ENCODE results near the gene HCAR3.
"Not testable (repeated sequence)": the region's sequence is repeated elsewhere in the genome, so short reads cannot be mapped to it uniquely, and the experiment has no call there.

The HCAR3 gene

DNA sequence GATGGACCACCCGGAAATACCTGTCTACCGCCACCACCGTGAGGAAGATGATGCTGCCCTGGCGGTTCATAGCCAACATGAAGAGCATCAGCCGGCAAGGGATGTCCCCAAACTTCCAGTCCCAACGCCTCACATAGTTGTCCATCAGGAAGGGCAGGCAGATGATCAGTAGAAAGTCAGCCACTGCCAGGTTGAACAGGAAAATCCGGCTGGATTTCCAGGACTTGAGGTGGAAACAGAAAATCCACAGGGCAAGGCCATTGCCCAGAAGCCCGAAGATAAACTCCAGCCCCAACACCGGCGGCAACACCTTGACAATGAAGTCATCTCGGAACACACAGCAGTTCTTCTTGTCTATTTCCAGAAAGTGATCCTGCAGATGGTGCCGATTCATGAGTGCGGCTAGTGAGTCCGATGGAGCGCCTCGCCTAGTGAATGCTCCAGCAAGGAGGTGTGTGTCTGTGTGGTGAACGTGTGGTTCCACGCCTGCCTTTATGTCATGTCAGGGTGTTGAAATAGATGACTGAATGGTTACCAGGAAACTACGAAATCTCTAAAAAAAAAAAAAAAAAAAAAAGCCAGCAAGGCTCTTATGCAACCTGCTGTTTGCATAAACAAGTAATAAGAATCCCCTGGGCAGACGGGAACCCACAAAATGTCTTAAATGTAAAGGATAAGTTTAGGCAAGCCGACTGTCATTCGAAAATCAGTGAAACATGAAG lies 13.6 kb downstream of the HCAR3 start, which contains the start of gene HCAR2:
Gene HCAR2, minus strand, starts transcription at position 468 of the 722 bp plus-strand sequence. Its CDS starts 74 bp downstream, at position 394.
- H3K9me3 Mint-ChIP-seq, H3K36me3 Mint-ChIP-seq, H3K27me3 Mint-ChIP-seq, H3K4me1 Mint-ChIP-seq, H3K4me3 Mint-ChIP-seq, DNase-seq, H3K27ac Mint-ChIP-seq, CTCF ChIA-PET: not testable (repeated sequence)

DNA sequence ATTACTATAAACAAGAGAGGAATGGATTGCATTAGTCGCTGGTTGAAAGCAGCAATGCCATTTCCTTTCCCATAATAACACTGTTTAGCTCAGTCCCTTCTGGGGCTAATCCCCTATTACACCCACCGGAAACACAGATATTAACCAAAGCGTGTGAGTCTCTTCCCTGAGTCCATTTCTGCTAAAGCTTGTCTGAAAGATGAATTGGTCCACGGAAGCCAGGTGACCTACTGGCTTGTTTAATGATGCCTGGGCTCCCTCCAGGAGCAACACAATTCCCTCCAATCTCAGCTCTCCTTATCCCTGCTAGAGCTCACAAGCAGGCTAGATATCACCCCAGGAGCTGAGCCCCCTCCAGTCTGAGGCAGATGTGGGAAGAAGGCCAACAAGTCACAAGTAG lies 15.1 kb downstream of the HCAR3 start:
- DNase-seq, H3K4me3 Mint-ChIP-seq, H3K9me3 Mint-ChIP-seq, CTCF ChIA-PET, H3K27ac Mint-ChIP-seq, H3K36me3 Mint-ChIP-seq, H3K4me1 Mint-ChIP-seq, H3K27me3 Mint-ChIP-seq: not testable (repeated sequence)

DNA sequence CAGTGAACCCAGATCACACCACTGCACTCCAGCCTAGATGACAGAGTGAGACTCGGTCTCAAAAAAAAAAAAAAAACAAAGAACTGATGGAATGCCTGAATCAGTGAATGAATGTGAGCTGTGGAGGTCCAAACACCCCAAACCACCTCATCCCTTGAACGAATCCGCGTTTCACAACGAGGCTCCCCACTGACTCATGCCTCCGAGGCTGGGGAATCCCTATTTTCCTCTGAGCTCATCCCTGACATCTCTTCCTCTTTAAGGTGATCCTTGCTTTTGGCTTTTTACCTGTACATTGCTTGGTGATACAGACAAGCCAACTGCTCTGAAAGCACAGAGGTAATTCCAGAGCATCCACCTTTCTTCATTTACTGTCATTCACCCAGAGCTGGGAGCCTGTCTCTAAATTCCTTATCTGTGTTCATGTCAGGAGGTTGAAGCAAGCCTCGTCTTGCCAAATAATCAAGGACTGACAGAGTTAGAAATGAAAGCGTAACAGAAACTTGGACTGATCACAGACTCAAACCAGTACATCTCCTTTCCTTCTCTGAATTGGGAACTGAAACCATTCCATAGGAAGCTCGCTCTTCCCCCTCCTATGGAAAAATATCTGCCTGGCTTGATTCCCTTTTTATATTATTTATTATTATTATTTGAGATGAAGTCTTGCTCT lies 16.4 kb downstream of the HCAR3 start:
- H3K36me3 Mint-ChIP-seq, CTCF ChIA-PET, H3K4me1 Mint-ChIP-seq, H3K9me3 Mint-ChIP-seq, DNase-seq, H3K4me3 Mint-ChIP-seq, H3K27ac Mint-ChIP-seq, H3K27me3 Mint-ChIP-seq: not testable (repeated sequence)

DNA sequence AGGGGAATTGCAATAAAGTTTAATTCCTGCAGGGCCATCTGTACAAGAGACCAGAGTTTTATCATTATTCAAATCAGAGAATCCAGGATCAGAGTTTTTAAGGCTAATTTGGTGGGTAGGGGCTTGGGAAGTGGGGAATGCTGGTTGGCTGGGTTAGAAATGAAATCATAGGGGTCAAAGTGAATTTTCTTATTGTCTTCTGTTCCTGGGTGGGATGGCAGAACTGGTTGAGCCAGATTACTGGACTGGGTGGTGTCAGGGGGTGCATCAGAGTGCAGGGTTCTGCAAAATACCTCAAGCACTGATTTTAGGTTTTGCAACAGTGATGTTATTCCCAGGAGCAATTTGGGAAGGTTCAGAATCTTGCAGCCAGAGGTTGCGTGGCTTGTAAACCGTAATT lies 19.7 kb downstream of the HCAR3 start:
- H3K9me3 Mint-ChIP-seq, CTCF ChIA-PET: not testable (repeated sequence)

DNA sequence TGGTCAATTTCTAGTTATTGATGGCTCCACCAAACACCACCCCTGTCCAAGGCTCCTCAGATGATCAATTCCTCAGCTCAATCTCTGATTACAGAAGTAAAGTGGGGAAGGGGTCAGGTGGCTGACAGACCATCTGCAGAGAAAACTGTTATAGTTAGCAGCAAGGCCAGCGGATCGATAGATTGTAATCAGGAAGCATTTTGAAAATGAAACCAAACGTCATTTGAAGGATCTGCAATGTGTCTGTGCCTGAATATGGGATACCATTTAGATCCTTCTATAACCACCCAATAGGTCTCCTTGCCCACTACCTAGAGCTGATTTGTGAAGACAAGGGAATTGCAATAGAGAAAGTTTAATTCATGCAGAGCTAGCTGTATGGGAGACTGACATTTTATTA lies 25.0 kb downstream of the HCAR3 start:
- Mint-ChIP-seq H3K9me3 (no peaks in the 10 kb centered on the region), H3K4me1 (peaks cover 4% of the 10 kb centered on the region), H3K27me3 (no peaks in the 10 kb centered on the region), H3K36me3 (no peaks in the 10 kb centered on the region), H3K4me3 (no peak overlapping the region), H3K27ac (no peak overlapping the region)
- CTCF ChIA-PET: no interaction called here
- no peak for DNase-seq

More for the DNA sequence above, 19.7 kb downstream of the HCAR3 start:
- H3K4me3 Mint-ChIP-seq, H3K27ac Mint-ChIP-seq, H3K27me3 Mint-ChIP-seq, H3K4me1 Mint-ChIP-seq, H3K36me3 Mint-ChIP-seq, DNase-seq: not testable (repeated sequence)

DNA sequence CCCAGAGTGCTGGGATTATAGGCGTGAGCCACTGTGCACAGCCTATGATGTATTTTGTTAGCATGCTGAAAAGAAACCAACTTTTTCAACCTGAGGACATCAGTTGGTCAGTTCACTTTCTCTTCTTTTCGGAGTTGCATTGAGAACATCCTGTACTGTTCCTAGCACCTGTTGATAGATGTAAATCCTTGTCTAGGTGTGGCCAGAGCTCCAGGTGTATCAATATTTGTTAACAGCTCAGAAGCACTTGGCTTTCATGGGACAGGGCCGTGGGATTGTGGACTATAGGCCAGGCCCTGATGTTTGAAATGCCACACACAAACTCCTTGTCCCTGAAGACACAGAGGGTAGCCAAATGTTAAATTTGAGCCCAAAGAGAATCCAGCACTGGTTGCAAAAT lies 28.3 kb downstream of the HCAR3 start:
- no peak for DNase-seq
- peaks cover 4% of the 10 kb centered on the region for H3K4me1 Mint-ChIP-seq
- CTCF ChIA-PET: no interaction called here
- no peaks in the 10 kb centered on the region for H3K9me3 Mint-ChIP-seq
- H3K27me3 Mint-ChIP-seq: no peaks in the 10 kb centered on the region
- no peak overlapping the region for H3K27ac Mint-ChIP-seq
- no peaks in the 10 kb centered on the region for H3K36me3 Mint-ChIP-seq
- H3K4me3 Mint-ChIP-seq: no peak overlapping the region

DNA sequence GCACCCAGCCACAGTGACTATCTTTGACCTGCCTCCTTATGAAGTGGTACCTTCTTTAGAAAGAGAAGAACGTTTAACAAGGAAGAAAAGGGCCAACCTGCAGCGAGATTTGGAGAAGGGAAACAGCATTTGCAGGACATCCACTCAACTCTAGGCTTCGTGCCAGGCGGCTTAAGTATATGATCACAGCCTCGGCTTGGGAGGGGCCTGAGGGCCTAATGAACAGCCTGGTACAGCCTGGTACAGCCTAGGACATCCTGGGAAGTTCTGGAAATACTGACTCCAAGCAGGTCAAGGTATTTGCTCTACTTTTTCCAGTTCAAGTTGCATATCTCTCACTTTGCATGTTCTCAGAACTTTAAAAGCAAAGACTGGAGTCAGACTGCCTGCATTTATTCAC lies 29.5 kb downstream of the HCAR3 start:
- no peak overlapping the region for H3K4me3 Mint-ChIP-seq
- peaks cover 6% of the 10 kb centered on the region for H3K27me3 Mint-ChIP-seq
- CTCF ChIA-PET: no interaction called here
- H3K9me3 Mint-ChIP-seq: no peaks in the 10 kb centered on the region
- no peak overlapping the region for H3K27ac Mint-ChIP-seq
- no peak for DNase-seq
- peaks cover 4% of the 10 kb centered on the region for H3K4me1 Mint-ChIP-seq
- no peaks in the 10 kb centered on the region for H3K36me3 Mint-ChIP-seq

DNA sequence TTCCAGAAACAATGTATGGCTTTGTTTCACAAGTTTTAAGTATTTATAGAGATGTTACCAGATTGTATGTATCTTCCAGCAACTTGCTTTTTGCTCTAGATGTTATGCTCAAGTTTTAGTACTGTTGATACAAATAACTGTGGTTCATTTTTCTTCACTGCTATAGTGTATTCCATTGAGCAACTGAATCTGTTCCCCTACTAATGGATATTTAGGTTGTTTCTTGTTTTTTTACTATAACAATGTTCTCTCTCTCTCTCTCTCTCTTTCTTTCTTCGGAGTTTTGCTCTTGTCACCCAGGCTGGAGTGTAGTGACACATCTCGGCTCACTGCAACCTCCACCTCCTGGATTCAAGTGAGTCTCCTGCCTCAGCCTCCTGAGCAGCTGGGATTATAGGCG lies 30.1 kb downstream of the HCAR3 start:
- Mint-ChIP-seq H3K27ac (no peak overlapping the region), H3K4me1 (peaks cover 2% of the 10 kb centered on the region), H3K9me3 (no peaks in the 10 kb centered on the region), H3K27me3 (peaks cover 6% of the 10 kb centered on the region), H3K4me3 (no peak overlapping the region), H3K36me3 (no peaks in the 10 kb centered on the region)
- DNase-seq: no peak
- CTCF ChIA-PET: no interaction called here

DNA sequence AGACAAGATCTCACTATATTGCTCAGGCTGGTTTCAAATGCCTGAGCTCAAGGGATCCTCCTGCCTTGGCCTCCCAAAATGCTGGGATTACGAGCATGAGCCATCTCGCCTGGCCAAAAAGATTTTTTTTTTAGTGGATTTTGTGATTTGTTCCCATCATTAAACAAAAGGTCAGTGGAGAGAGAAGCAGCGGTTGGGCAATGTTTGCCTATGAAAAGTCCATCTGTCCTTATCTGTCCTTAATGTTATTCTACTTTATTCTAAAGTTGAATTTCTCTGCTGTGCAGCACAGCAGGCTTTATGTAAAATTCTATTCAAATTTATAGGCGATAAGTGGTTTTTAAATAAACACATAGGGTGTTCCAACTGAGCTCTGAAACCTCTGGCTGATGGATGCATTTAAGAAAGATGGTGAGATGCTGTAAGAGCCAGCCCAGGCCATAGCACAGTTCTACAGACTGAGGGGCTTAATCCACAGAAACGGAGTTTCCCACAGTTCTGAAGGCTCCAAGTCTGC lies 32.3 kb downstream of the HCAR3 start:
- H3K27me3 Mint-ChIP-seq: peaks cover 6% of the 10 kb centered on the region
- CTCF ChIA-PET: interaction anchor here (1.7 kb wide), 1 partner anchor 9 kb away, joined by 4 read pairs; no protein-coding TSS in a partner anchor
- H3K4me3 Mint-ChIP-seq: no peak overlapping the region
- H3K9me3 Mint-ChIP-seq: no peaks in the 10 kb centered on the region
- no peaks in the 10 kb centered on the region for H3K4me1 Mint-ChIP-seq
- no peak for DNase-seq
- no peak overlapping the region for H3K27ac Mint-ChIP-seq
- H3K36me3 Mint-ChIP-seq: no peaks in the 10 kb centered on the region

DNA sequence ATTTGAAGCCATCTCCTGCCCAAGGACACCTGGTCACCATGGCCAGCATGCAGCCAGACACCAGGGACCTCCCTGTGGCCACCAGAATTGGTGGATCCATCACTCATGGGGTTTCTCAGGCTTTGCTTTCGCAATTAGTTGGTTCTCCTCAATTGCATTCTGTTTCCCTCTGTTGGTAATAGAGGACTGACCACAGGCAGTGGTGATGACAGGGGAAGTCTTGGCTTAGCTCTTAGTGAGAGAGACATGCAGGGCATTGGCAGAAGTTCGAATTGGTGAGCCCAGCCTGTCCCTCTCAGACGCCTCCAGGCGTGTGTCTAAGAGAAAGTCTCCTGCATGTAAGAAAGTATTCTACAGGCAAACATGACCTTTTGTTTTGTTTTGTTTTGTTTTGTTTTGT lies 34.8 kb downstream of the HCAR3 start:
- Mint-ChIP-seq H3K4me1 (no peaks in the 10 kb centered on the region), H3K27ac (no peak overlapping the region), H3K36me3 (no peaks in the 10 kb centered on the region), H3K4me3 (no peak overlapping the region), H3K27me3 (peaks cover 6% of the 10 kb centered on the region), H3K9me3 (no peaks in the 10 kb centered on the region)
- no peak for DNase-seq
- CTCF ChIA-PET: no interaction called here

DNA sequence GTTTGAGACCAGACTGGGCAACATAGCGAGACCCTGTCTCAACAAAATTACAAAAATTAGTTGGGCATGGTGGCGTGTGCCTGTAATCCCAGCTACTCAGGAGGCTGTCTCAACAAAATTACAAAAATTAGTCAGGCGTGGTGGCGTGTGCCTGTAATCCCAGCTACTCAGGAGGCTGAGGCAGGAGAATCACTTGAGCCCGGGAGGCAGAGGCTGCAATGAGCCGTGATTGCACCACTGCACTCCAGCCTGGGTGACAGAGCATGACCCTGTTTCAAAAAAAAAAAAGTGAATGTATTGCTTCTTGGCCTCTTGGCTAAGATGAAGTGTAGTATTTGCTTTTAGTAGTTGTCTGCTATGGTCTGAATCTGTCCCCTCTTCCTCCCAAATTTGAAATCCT lies 35.6 kb downstream of the HCAR3 start:
- H3K9me3 Mint-ChIP-seq, CTCF ChIA-PET, H3K4me1 Mint-ChIP-seq, H3K36me3 Mint-ChIP-seq, H3K27ac Mint-ChIP-seq, DNase-seq, H3K27me3 Mint-ChIP-seq, H3K4me3 Mint-ChIP-seq: not testable (repeated sequence)

DNA sequence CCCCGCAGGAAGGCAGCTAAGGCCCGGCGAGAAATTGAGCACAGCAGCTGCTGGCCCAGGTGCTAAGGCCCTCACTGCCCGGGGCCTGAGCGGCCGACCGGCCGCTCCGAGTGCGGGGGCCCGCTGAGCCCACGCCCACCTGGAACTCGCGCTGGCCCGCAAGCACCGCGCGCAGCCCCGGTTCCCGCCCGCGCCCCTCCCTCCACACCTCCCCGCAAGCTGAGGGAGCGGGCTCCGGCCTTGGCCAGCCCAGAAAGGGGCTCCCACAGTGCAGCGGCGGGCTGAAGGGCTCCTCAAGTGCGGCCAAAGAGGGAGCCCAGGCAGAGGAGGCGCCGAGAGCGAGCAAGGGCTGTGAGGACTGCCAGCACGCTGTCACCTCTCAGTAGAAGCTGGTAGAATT lies 39.8 kb downstream of the HCAR3 start:
- not testable (repeated sequence) for H3K27ac Mint-ChIP-seq, H3K4me1 Mint-ChIP-seq, DNase-seq, H3K9me3 Mint-ChIP-seq, H3K36me3 Mint-ChIP-seq, H3K27me3 Mint-ChIP-seq, H3K4me3 Mint-ChIP-seq
- CTCF ChIA-PET: interaction anchor here (1.3 kb wide), 1 partner anchor 39 kb away, joined by 3 read pairs; no protein-coding TSS in a partner anchor

DNA sequence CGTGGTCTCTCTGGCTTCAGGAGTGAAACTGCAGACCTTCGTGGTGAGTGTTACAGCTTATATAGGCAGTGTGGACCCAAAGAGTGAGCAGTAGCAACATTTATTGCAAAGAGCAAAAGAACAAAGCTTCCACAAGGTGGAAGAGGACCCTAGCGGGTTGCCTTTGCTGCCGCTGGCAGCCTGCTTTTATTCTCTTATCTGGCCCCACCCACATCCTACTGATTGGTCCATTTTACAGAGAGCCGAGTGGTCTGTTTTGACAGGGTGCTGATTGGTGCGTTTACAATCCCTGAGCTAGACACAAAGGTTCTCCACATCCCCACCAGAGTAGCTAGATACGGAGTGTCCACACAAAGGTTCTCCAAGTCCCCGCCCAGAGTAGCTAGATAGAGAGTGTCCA lies 40.6 kb downstream of the HCAR3 start:
- H3K27me3 Mint-ChIP-seq, H3K9me3 Mint-ChIP-seq, H3K4me3 Mint-ChIP-seq, CTCF ChIA-PET, H3K36me3 Mint-ChIP-seq, H3K4me1 Mint-ChIP-seq, H3K27ac Mint-ChIP-seq, DNase-seq: not testable (repeated sequence)

DNA sequence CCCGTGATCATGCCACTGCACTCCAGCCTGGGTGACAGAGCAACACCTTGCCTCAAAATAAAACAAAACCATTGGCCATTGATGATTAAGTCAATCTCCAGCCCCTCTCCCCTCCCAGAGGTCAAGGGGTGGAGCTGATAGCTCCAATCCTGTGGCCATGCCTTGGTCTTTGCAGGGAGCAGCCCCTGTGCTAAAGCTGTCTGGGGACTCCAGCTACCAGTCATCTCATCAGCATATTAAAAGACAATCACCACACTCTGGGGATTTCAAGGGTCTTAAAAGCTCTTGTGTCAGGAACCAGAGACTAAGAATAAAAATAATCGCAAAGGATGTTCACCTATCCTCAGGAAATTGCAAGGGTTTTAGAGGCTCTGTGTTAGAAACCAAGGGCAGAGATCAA lies 44.1 kb downstream of the HCAR3 start:
- H3K9me3 Mint-ChIP-seq: no peaks in the 10 kb centered on the region
- CTCF ChIA-PET: no interaction called here

DNA sequence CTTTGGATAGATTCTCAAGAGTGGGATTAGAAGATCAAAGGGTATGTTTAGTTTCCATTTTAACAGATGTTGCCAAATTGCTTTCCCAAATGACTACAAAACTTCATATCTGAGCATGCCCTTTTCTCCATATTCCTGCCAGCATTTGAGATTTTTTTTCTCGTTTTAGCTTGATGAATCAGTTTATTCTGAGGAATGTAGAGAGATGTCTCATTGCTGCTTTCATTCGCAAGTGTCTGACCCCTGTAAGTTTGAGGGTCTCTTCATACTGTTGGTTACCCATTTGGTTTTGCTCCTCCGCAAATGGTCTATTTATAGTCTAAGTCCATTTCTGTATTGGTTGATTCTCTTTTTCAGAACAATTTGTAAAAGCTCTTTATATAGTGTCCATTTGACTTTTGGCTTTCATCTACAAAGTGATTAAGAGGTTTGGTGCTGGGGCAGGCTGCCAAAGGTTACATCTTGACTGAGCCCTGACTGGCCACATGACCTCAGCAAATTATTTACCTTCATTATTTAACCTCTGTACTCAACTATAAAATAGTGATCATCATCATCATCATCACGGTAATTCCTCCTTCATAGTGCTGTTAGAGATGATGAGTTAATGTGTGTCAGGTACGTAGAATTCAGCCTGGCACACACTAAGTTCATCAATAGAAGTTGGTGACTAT lies 47.1 kb downstream of the HCAR3 start:
- CTCF ChIA-PET: no interaction called here
- H3K36me3 Mint-ChIP-seq: no peaks in the 10 kb centered on the region
- no peaks in the 10 kb centered on the region for H3K4me1 Mint-ChIP-seq
- no peaks in the 10 kb centered on the region for H3K27me3 Mint-ChIP-seq
- no peaks in the 10 kb centered on the region for H3K9me3 Mint-ChIP-seq
- no peak overlapping the region for H3K27ac Mint-ChIP-seq
- no peak for DNase-seq
- H3K4me3 Mint-ChIP-seq: no peak overlapping the region

More for the DNA sequence above, 44.1 kb downstream of the HCAR3 start:
- Mint-ChIP-seq H3K4me3 (no peak overlapping the region), H3K27me3 (no peaks in the 10 kb centered on the region), H3K27ac (no peak overlapping the region), H3K4me1 (no peaks in the 10 kb centered on the region), H3K36me3 (no peaks in the 10 kb centered on the region)
- no peak for DNase-seq

All from activated naive CD4-positive, alpha-beta T cell treated with anti-CD3 and anti-CD28 coated beads, Interleukin-2, amount 10 ng/mL, durations not matched to agents 7 days and 5 days (primary cell).